ENCODE data around the gene COX11.
A peak's percentile ranks its signal among the peaks of the same experiment; 100 is the strongest.

Gene COX11, protein sequence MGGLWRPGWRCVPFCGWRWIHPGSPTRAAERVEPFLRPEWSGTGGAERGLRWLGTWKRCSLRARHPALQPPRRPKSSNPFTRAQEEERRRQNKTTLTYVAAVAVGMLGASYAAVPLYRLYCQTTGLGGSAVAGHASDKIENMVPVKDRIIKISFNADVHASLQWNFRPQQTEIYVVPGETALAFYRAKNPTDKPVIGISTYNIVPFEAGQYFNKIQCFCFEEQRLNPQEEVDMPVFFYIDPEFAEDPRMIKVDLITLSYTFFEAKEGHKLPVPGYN

DNA sequence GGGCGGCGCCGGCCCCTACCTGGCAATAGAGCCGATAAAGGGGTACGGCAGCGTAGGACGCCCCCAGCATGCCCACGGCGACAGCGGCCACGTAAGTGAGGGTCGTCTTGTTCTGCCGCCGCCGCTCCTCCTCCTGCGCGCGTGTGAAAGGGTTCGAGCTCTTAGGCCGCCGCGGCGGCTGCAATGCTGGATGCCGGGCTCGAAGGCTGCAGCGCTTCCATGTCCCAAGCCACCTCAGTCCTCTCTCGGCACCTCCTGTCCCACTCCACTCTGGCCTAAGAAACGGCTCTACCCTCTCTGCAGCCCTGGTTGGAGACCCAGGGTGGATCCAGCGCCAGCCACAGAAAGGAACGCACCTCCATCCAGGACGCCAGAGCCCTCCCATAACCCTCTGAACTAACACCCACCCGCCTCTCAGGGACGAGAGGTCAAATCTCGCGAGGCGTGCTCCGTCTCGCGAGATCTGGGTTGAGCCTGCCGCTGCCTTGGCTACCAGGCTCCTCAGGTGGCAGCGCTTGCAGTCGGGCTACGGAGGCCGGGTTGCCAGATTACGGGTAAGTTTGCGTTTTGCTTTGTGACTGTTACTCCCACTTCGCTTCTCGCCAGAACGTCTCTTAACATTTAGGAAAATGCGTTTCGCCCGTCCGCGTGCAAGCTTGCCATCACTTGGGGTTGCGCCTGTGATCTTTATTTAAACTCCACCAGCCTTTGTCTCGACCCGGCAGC is at the start of gene COX11, which contains the start of gene STXBP4:
Gene COX11 (minus strand): TSS at position 393 of the 726 bp plus-strand sequence. CDS start 8 bp downstream, at position 385.
Gene STXBP4 (plus strand): TSS at position 504 of the 726 bp plus-strand sequence. CDS start 17,455 bp downstream, outside the sequence.
- peak; percentile 71 for FAIRE-seq

DNA sequence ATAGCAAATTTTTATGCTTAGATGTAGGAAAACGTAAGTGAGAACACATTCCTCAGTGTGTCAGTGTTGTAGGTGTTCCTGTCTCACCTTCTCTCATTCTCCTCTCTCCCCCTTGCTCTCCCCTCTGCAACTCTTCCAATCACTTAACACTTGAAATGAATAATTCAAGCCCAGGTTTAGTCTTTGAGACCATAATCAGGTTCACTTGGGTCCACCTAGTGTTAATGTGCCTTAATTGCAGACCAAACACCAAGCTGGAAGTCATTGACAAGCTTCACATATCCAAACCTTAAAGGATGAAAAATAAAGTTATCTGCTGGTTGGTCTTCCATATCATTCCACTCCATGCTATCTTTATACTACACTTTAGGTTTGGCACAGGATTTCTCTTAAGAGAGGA is 37.1 kb upstream of the COX11 start:
- no peak for FAIRE-seq

GRCh38 chr17:55004484-55004883 is 36.0 kb upstream of the COX11 start:
- no peak for FAIRE-seq

- no peak for FAIRE-seq
Observed at GRCh38 chr17:55002458-55002857, 34.0 kb upstream of the COX11 start.

- no peak for FAIRE-seq
Observed at GRCh38 chr17:54996441-54996840, 28.0 kb upstream of the COX11 start.

- FAIRE-seq, result peak; percentile 91
Observed at GRCh38 chr17:54992797-54993639, 24.6 kb upstream of the COX11 start.

DNA sequence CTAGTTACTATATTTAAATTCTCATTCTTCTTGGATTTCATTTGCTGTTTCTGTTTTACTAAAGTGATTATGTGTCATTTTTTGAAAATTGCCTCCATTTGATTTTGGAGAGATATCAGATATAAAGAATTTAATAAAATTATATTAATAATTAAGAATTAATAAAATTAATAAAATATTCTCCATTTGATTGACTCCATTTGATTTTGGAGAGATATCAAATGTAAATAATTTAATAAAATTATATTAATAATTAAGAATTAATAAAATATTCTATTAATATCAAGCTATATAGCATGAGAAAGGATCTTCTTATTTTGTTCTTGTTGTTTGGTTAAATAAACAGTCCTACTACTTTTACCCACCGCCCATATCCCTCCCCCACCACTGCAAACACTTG is 23.1 kb upstream of the COX11 start:
- FAIRE-seq, result peak; percentile 94

- no peak for FAIRE-seq
Observed at GRCh38 chr17:54990118-54990517, 21.7 kb upstream of the COX11 start.

- no peak for FAIRE-seq
Observed at GRCh38 chr17:54985476-54985875, 17.0 kb upstream of the COX11 start.

DNA sequence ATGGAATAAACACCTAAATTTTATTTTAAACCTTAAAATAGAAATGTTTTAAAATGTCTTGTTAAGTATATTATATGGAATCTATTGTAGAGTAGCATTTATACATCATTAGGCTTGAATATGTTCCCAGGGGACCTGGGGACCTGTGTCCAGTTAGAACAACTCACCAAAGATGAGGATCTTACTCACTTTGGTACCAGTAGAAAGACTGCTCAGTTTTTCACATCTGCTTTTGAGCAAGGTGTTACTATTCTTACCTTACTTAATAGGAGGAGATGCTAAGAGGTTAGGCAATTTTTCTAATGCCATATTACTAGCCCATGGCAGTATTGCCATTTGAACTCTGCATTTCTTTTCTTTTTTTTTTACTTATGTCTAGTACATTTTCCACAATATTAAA is 14.8 kb upstream of the COX11 start:
- FAIRE-seq, result no peak

DNA sequence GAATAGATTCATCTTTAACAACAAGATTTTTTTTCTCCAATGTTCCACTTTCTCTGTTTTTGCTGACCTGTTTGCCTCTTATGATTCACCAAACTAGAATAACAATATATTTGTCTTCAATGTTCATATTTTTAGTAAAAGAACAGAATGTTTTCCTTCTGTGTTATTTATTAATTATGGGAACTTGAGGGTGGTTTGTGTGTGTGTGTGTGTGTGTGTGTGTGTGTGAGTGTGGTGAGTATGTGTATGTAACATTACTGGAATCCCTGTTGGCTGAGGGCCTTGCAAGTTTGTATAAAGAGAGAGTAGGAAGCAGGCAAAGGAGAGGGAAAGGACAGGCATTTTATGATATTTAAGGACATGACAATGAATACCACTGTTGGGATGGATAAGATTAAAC is 13.9 kb upstream of the COX11 start:
- FAIRE-seq, result no peak

DNA sequence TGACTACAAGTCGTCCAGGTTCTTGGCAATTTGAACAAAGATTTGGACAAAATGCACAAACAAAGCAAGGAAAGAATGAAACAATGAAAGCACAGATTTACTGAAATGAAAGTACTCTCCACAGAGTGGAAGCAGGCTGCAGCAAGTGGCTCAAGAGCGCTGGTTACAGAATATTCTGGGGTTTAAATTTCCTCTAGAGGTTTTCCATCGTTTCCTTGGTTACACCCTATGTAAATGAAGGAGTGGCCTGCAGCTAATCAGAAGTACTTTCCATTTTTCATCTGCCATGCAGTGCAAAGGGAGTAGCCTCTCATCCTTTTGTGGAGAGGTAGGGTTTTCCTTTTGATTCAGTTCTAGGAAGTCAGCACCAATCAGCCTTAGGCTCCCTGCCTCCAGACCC is 11.9 kb upstream of the COX11 start:
- no peak for FAIRE-seq

GRCh38 chr17:54979657-54980056 is 11.2 kb upstream of the COX11 start:
- no peak for FAIRE-seq

GRCh38 chr17:54977744-54978143 is 9.3 kb upstream of the COX11 start:
- FAIRE-seq, result no peak

- FAIRE-seq, result no peak
Observed at GRCh38 chr17:54976316-54976715, 7.9 kb upstream of the COX11 start.

- FAIRE-seq, result no peak
Observed at GRCh38 chr17:54974759-54975158, 6.3 kb upstream of the COX11 start.

GRCh38 chr17:54972406-54973138 is 4.1 kb upstream of the COX11 start:
- FAIRE-seq, result no peak

- no peak for FAIRE-seq
Observed at GRCh38 chr17:54971901-54972300, 3.4 kb upstream of the COX11 start.

GRCh38 chr17:54971147-54971546 is 2.7 kb upstream of the COX11 start:
- FAIRE-seq, result no peak

DNA sequence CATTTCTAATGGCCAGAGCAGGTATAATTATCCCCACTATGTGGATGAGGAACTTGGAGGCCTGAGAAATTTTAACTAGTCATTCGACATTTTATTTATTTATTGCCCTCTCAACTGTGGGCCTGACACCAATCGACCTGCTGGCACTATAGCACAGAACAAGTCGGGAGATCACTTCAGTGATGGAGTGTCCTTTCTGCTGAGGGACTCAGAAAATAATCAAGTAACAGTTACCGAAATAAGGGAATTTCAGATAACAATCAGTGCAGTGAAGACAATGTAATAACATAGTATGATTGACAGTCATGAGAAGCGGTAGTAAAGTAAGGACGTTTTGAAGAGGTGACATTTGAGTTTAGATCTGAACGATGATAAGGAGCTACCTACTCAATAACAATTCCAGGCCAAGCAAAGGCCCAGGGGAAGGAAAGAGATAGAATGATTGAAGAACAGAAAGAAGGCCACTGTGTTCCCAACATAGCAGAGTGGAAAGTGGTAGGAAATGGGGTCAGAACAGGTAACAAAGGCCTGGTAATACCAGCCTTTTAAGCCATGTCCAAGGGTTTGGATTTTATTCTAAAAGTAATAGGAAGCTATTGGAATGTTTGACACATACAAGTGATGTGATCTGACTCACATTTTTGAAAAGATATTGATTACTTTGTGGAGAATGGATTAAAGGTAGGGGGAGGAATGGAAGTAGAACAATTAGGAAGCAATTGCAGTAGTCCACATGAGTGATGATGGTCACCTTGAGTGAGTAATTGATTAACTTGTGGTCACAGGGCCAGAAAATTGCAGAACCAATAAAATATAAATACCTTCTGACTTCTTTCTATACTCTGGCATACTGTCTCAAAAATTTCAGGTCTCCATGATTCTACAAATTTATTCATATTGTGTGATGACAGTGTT is 1.5 kb upstream of the COX11 start:
- no peak for FAIRE-seq

GRCh38 chr17:54968988-54969332 is 506 bp upstream of the COX11 start:
- no peak for FAIRE-seq
